ENCODE measurements around the gene MALAT1. TPM values are rescaled to one million over a fixed set of nuclear protein-coding genes. Genes with fewer than 3 reads are reported as not detected.
A peak's percentile ranks its signal among the peaks of the same experiment; 100 is the strongest.

MALAT1 gene
- total RNA-seq, 1 donor from 2014 or later: 1,605 TPM

DNA sequence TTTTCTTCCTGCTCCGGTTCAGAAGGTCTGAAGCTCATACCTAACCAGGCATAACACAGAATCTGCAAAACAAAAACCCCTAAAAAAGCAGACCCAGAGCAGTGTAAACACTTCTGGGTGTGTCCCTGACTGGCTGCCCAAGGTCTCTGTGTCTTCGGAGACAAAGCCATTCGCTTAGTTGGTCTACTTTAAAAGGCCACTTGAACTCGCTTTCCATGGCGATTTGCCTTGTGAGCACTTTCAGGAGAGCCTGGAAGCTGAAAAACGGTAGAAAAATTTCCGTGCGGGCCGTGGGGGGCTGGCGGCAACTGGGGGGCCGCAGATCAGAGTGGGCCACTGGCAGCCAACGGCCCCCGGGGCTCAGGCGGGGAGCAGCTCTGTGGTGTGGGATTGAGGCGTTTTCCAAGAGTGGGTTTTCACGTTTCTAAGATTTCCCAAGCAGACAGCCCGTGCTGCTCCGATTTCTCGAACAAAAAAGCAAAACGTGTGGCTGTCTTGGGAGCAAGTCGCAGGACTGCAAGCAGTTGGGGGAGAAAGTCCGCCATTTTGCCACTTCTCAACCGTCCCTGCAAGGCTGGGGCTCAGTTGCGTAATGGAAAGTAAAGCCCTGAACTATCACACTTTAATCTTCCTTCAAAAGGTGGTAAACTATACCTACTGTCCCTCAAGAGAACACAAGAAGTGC, 661 bp upstream of the MALAT1 start:
- TF ChIP-seq, protein P1, sequence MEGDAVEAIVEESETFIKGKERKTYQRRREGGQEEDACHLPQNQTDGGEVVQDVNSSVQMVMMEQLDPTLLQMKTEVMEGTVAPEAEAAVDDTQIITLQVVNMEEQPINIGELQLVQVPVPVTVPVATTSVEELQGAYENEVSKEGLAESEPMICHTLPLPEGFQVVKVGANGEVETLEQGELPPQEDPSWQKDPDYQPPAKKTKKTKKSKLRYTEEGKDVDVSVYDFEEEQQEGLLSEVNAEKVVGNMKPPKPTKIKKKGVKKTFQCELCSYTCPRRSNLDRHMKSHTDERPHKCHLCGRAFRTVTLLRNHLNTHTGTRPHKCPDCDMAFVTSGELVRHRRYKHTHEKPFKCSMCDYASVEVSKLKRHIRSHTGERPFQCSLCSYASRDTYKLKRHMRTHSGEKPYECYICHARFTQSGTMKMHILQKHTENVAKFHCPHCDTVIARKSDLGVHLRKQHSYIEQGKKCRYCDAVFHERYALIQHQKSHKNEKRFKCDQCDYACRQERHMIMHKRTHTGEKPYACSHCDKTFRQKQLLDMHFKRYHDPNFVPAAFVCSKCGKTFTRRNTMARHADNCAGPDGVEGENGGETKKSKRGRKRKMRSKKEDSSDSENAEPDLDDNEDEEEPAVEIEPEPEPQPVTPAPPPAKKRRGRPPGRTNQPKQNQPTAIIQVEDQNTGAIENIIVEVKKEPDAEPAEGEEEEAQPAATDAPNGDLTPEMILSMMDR (IDR thresholded peaks at IDR 0.05; ENCODE audit: insufficient read depth, low read length, poor library complexity, severe bottlenecking): no peak
- H3K36me3 ChIP-seq (ENCODE audit: control insufficient read depth, insufficient read depth, low read length): no peaks in the 10 kb centered on the region
- peak overlapping the region; percentile 84 for H3K4me3 ChIP-seq (ENCODE audit: low read depth, low read length)
- no peak for DNase-seq (ENCODE audit: low read depth)
- no peaks in the 10 kb centered on the region for H3K27me3 ChIP-seq (ENCODE audit: control insufficient read depth, insufficient read depth, low read length)

DNA sequence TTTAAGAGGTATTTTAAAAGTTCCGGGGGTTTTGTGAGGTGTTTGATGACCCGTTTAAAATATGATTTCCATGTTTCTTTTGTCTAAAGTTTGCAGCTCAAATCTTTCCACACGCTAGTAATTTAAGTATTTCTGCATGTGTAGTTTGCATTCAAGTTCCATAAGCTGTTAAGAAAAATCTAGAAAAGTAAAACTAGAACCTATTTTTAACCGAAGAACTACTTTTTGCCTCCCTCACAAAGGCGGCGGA, 193 bp upstream of the MALAT1 start:
- TF ChIP-seq, protein P1 (IDR thresholded peaks at IDR 0.05; ENCODE audit: insufficient read depth, low read length, poor library complexity, severe bottlenecking): no peak
- Histone ChIP-seq H3K36me3 (ENCODE audit: control insufficient read depth, insufficient read depth, low read length) (no peaks in the 10 kb centered on the region), H3K27me3 (ENCODE audit: control insufficient read depth, insufficient read depth, low read length) (no peaks in the 10 kb centered on the region), H3K4me3 (ENCODE audit: low read depth, low read length) (peak overlapping the region; percentile 84)
- DNase-seq (ENCODE audit: low read depth): no peak

DNA sequence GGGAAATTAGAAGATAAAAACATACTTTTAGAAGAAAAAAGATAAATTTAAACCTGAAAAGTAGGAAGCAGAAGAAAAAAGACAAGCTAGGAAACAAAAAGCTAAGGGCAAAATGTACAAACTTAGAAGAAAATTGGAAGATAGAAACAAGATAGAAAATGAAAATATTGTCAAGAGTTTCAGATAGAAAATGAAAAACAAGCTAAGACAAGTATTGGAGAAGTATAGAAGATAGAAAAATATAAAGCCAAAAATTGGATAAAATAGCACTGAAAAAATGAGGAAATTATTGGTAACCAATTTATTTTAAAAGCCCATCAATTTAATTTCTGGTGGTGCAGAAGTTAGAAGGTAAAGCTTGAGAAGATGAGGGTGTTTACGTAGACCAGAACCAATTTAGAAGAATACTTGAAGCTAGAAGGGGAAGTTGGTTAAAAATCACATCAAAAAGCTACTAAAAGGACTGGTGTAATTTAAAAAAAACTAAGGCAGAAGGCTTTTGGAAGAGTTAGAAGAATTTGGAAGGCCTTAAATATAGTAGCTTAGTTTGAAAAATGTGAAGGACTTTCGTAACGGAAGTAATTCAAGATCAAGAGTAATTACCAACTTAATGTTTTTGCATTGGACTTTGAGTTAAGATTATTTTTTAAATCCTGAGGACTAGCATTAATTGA, 1.0 kb downstream of the MALAT1 start:
- H3K4me3 ChIP-seq (ENCODE audit: low read depth, low read length): peak overlapping the region; percentile 84
- H3K36me3 ChIP-seq (ENCODE audit: control insufficient read depth, insufficient read depth, low read length): peaks cover 2% of the 10 kb centered on the region
- H3K27me3 ChIP-seq (ENCODE audit: control insufficient read depth, insufficient read depth, low read length): no peaks in the 10 kb centered on the region
- TF ChIP-seq, protein P1 (IDR thresholded peaks at IDR 0.05; ENCODE audit: insufficient read depth, low read length, poor library complexity, severe bottlenecking): no peak
- DNase-seq (ENCODE audit: low read depth): no peak

DNA sequence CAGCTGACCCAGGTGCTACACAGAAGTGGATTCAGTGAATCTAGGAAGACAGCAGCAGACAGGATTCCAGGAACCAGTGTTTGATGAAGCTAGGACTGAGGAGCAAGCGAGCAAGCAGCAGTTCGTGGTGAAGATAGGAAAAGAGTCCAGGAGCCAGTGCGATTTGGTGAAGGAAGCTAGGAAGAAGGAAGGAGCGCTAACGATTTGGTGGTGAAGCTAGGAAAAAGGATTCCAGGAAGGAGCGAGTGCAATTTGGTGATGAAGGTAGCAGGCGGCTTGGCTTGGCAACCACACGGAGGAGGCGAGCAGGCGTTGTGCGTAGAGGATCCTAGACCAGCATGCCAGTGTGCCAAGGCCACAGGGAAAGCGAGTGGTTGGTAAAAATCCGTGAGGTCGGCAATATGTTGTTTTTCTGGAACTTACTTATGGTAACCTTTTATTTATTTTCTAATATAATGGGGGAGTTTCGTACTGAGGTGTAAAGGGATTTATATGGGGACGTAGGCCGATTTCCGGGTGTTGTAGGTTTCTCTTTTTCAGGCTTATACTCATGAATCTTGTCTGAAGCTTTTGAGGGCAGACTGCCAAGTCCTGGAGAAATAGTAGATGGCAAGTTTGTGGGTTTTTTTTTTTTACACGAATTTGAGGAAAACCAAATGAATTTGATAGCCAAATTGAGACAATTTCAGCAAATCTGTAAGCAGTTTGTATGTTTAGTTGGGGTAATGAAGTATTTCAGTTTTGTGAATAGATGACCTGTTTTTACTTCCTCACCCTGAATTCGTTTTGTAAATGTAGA, 1.7 kb downstream of the MALAT1 start:
- DNase-seq (ENCODE audit: low read depth): no peak

DNA sequence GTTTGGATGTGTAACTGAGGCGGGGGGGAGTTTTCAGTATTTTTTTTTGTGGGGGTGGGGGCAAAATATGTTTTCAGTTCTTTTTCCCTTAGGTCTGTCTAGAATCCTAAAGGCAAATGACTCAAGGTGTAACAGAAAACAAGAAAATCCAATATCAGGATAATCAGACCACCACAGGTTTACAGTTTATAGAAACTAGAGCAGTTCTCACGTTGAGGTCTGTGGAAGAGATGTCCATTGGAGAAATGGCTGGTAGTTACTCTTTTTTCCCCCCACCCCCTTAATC, 2.3 kb downstream of the MALAT1 start:
- peak overlapping the region; percentile 84 for H3K4me3 ChIP-seq (ENCODE audit: low read depth, low read length)
- TF ChIP-seq, protein P1 (IDR thresholded peaks at IDR 0.05; ENCODE audit: insufficient read depth, low read length, poor library complexity, severe bottlenecking): no peak
- H3K27me3 ChIP-seq (ENCODE audit: control insufficient read depth, insufficient read depth, low read length): no peaks in the 10 kb centered on the region
- peaks cover 9% of the 10 kb centered on the region for H3K36me3 ChIP-seq (ENCODE audit: control insufficient read depth, insufficient read depth, low read length)
- DNase-seq (ENCODE audit: low read depth): no peak

More for the DNA sequence above, 1.7 kb downstream of the MALAT1 start:
- H3K27me3 ChIP-seq (ENCODE audit: control insufficient read depth, insufficient read depth, low read length): no peaks in the 10 kb centered on the region
- H3K4me3 ChIP-seq (ENCODE audit: low read depth, low read length): peak overlapping the region; percentile 84
- TF ChIP-seq, protein P1 (IDR thresholded peaks at IDR 0.05; ENCODE audit: insufficient read depth, low read length, poor library complexity, severe bottlenecking): no peak
- peaks cover 7% of the 10 kb centered on the region for H3K36me3 ChIP-seq (ENCODE audit: control insufficient read depth, insufficient read depth, low read length)
